Measurements from ENCODE around the gene CHMP4B.

CHMP4B gene

GRCh38 chr20:33843050-33843449 is 31.9 kb downstream of the CHMP4B start:
- DNase-seq (ENCODE audit: low spot score) = no peak
- no peak for TF ChIP-seq CTCF (conservative IDR thresholded peaks at IDR 0.05; ENCODE audit: low read depth)
- ChIA-PET CTCF (interaction anchor here (0.9 kb wide), 1 partner anchor 20 kb away, joined by 3 read pairs; no protein-coding TSS in a partner anchor), POLR2A (ENCODE audit: low non-redundant PET) (no interaction called here)
- H3K27ac ChIP-seq = no peak overlapping the region

GRCh38 chr20:33843854-33844253 is 32.7 kb downstream of the CHMP4B start:
- H3K27ac ChIP-seq = no peak overlapping the region
- DNase-seq (ENCODE audit: low spot score) = no peak
- no peak for TF ChIP-seq CTCF (conservative IDR thresholded peaks at IDR 0.05; ENCODE audit: low read depth)
- POLR2A ChIA-PET (ENCODE audit: low non-redundant PET) = no interaction called here
- CTCF ChIA-PET = no interaction called here

- CTCF ChIA-PET = interaction anchor here (0.5 to 1.0 kb wide), 2 partner anchors 9 to 115 kb away, joined by 3 read pairs; no protein-coding TSS in a partner anchor
- TF ChIP-seq CTCF (conservative IDR thresholded peaks at IDR 0.05; ENCODE audit: low read depth) = no peak
- H3K27ac ChIP-seq = no peak overlapping the region
- POLR2A ChIA-PET (ENCODE audit: low non-redundant PET) = interaction anchor here (0.6 kb wide), 1 partner anchor 807 kb away, joined by 5 read pairs; no protein-coding TSS in a partner anchor
- no peak for DNase-seq (ENCODE audit: low spot score)
These were observed 35.3 kb downstream of the CHMP4B start for GRCh38 chr20:33846291-33846935.

GRCh38 chr20:33847006-33847405 is 35.9 kb downstream of the CHMP4B start:
- H3K27ac ChIP-seq = no peak overlapping the region
- no peak for DNase-seq (ENCODE audit: low spot score)
- POLR2A ChIA-PET (ENCODE audit: low non-redundant PET) = interaction anchor here (0.6 kb wide), 1 partner anchor 806 kb away, joined by 5 read pairs; no protein-coding TSS in a partner anchor
- CTCF ChIA-PET = interaction anchor here (0.5 to 1.0 kb wide), 2 partner anchors 10 to 116 kb away, joined by 3 read pairs; no protein-coding TSS in a partner anchor
- no peak for TF ChIP-seq CTCF (conservative IDR thresholded peaks at IDR 0.05; ENCODE audit: low read depth)

- no peak for TF ChIP-seq CTCF (conservative IDR thresholded peaks at IDR 0.05; ENCODE audit: low read depth)
- DNase-seq (ENCODE audit: low spot score) = no peak
- ChIA-PET CTCF (interaction anchor here (1.2 kb wide), 1 partner anchor 14 kb away, joined by 5 read pairs; no protein-coding TSS in a partner anchor), POLR2A (ENCODE audit: low non-redundant PET) (no interaction called here)
- H3K27ac ChIP-seq = no peak overlapping the region
These were observed 37.2 kb downstream of the CHMP4B start for GRCh38 chr20:33848391-33848790.

GRCh38 chr20:33850159-33850558 is 39.0 kb downstream of the CHMP4B start:
- ChIA-PET POLR2A (ENCODE audit: low non-redundant PET) (interaction anchor here (1.0 kb wide), 1 partner anchor 11 kb away, joined by 3 read pairs; no protein-coding TSS in a partner anchor), CTCF (no interaction called here)
- no peak overlapping the region for H3K27ac ChIP-seq
- TF ChIP-seq CTCF (conservative IDR thresholded peaks at IDR 0.05; ENCODE audit: low read depth) = no peak
- DNase-seq (ENCODE audit: low spot score) = no peak

Measured in RWPE1 (cell line).